GM19025 (cell line): ENCODE measurements around the gene ATP6V0C.

Experiments
- ATAC-seq: cut with Tn5 transposase; IDR thresholded peaks from one replicate; pipeline ENCODE4 v1.9.1; 2021; ENCODE audit warnings: mild to moderate bottlenecking, low read depth, moderate library complexity; ENCODE audit not compliant: unreplicated experiment

Gene ATP6V0C

GRCh38 chr16:2490190-2491105 is 23.3 kb upstream of the ATP6V0C start:
- no peak for ATAC-seq

- ATAC-seq: no peak
Measured at GRCh38 chr16:2492292-2492691, 21.5 kb upstream of the ATP6V0C start.

GRCh38 chr16:2493605-2494004 is 20.1 kb upstream of the ATP6V0C start:
- no peak for ATAC-seq

GRCh38 chr16:2494616-2495015 is 19.1 kb upstream of the ATP6V0C start:
- no peak for ATAC-seq

- no peak for ATAC-seq
Measured at GRCh38 chr16:2495041-2495440, 18.7 kb upstream of the ATP6V0C start.

GRCh38 chr16:2496223-2497115 is 17.3 kb upstream of the ATP6V0C start:
- no peak for ATAC-seq

- ATAC-seq: no peak
Measured at GRCh38 chr16:2497116-2497630, 16.6 kb upstream of the ATP6V0C start.

- no peak for ATAC-seq
Measured at GRCh38 chr16:2497695-2498484, 15.9 kb upstream of the ATP6V0C start.

- ATAC-seq: no peak
Measured at GRCh38 chr16:2498531-2499253, 15.1 kb upstream of the ATP6V0C start.

- no peak for ATAC-seq
Measured at GRCh38 chr16:2499454-2499853, 14.3 kb upstream of the ATP6V0C start.

GRCh38 chr16:2499890-2500429 is 13.8 kb upstream of the ATP6V0C start:
- ATAC-seq: no peak

GRCh38 chr16:2500430-2500917 is 13.3 kb upstream of the ATP6V0C start:
- ATAC-seq: no peak

- peak; percentile 58 for ATAC-seq
Measured at GRCh38 chr16:2500918-2501750, 12.6 kb upstream of the ATP6V0C start.

- ATAC-seq: no peak
Measured at GRCh38 chr16:2501946-2502895, 11.5 kb upstream of the ATP6V0C start.

GRCh38 chr16:2505695-2506094 is 8.1 kb upstream of the ATP6V0C start:
- ATAC-seq: no peak

- ATAC-seq: no peak
Measured at GRCh38 chr16:2507052-2507659, 6.6 kb upstream of the ATP6V0C start.

GRCh38 chr16:2507665-2508064 is 6.1 kb upstream of the ATP6V0C start:
- ATAC-seq: no peak
